Stimulated activated CD4-positive, alpha-beta T cell treated with anti-CD3 and anti-CD28 coated beads, TNF-alpha, amount 100 ng/mL, for 24 hours (primary cell): Measurements from ENCODE around the gene GLB1L2.
"Not testable (repeated sequence)": the region's sequence is repeated elsewhere in the genome, so short reads cannot be mapped to it uniquely, and the experiment has no call there.

Source experiments
- DNase-seq, 3 experiments: peaks; one replicate each; pipeline ENCODE4 v3.0.0-alpha.2; 2020; ENCODE audit warnings: low read depth in 3 of 3

Gene GLB1L2

GRCh38 chr11:134322553-134322952 is 9.2 kb upstream of the GLB1L2 start:
- no peak for DNase-seq

DNA sequence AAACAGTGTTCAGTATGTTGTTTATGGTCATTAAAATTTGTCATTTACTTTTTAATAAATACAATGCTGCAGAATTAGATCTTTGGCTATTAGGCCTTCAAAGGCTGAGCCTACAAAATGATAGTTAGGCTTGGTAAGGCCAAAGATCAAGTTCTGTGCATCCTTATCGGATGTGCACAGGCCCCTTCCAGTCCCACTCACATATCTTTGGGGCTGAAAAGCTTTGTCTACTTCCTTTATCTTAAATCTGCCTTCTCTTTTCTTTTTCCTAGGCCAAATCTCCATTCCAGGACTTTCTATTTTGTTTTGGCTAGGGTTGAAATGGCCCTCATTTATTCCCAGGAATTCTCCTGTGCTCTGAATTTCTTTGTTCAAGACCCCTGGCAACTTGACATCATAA is 3.4 kb upstream of the GLB1L2 start:
- DNase-seq, result no peak

- DNase-seq, result no peak
Measured at GRCh38 chr11:134330611-134331353, 1.0 kb upstream of the GLB1L2 start.

DNA sequence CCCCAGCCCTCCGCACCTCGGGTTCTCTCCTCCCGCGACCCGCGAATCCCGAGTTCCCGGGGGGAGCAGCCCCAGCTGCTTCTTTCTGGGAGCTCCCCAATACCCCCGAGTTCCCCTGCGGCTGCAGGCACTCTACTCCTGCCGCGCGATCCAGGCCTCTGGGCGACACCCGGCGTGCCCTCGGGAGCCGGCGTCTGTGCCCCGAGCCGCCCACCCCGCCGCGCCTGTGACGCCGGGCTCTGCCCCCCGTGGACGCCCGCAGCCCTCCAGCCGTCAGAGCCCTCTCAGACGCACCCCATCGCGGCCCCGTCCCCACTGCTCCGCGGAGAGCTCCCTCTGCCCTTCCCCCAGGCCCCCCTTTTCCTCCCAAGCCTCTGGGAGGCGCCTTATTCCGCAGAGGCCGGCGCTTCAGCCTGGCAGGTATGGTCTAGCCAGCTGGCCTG is 422 bp downstream of the GLB1L2 start:
- peak in 1 of 3 experiments; percentile 16 for DNase-seq

DNA sequence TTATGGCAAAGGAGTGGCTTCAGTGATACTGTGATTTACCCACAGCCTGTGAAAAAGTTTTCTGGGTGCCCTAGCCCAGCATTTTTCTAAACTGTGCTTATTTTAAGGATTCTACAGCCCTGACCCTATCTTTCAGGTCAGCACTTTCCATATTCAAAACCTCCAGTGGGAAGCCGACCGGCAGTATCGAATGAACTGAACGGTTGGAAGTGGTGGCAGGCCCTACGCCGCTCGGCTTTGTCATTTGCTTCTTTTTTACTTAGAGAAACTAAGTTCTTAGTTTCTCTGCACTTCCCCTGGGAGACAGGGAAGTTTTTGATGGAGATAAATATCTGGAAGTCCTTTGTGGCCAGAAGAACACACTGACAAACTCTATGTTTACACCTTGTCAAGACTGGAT is 994 bp downstream of the GLB1L2 start:
- no peak for DNase-seq

DNA sequence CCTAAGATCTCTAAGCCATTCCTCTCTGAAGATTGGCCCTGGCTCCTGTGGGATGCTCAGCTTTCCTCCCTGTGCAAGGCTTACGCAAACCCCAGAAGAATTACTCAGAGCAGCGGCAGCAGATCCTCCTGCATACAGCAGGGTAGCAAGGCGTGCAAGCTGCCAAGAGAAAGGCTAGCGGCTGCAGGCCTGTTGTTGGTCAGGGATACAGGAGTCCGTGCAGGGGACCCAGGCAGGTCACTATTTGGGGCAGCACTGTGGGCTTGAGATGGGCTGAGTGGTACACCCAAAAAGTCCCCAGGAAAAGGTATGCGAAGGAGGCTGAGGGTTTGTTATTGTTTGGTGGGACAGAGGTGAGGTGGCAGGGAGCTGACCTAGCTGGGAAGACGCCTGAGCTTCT is 1.5 kb downstream of the GLB1L2 start:
- DNase-seq, result no peak

DNA sequence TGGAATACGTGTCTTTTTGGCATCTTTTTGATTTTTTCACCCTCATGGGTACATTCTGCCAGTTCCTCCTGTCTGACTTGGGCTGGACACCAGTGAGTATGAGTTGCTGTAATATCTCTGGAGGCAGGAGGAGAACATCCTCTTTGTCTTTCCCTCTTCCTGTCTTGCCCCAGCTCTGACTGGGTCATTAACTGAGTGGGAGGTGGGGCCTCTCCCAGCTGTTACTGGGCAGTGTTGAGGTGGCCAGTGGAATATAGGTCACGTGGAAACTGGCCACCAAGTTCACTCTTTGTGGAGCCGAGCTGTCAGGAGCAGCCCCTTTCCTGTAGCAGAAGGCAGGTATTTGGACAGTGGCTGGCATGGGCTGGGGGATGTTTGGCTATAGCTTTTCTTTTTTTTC is 2.2 kb downstream of the GLB1L2 start:
- no peak for DNase-seq

- no peak for DNase-seq
Measured at GRCh38 chr11:134334796-134335571, 3.2 kb downstream of the GLB1L2 start.

DNA sequence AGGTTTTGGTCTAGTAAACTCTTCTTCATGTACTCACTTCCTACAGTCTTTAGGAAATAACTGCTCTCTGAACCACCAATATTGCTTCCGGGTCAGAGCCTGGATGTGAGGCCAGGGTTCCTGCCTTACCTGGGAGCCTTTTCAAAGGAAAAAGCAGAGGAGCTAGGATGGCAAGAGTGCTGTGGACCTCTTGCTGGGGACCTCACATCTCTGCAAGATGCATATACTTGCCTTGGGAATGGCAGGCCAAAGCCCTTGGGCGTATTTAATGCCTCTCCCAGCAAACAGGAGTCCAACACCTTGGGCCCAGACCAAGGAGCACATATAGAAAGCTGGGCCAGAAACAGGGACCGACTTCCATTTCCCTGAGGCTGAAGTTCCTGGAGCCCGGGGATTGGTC is 5.3 kb downstream of the GLB1L2 start:
- no peak for DNase-seq

- no peak for DNase-seq
Measured at GRCh38 chr11:134338068-134338467, 6.3 kb downstream of the GLB1L2 start.

GRCh38 chr11:134338654-134339053 is 6.9 kb downstream of the GLB1L2 start:
- DNase-seq, result no peak

- DNase-seq, result no peak
Measured at GRCh38 chr11:134339756-134340155, 8.0 kb downstream of the GLB1L2 start.

GRCh38 chr11:134340354-134340964 is 8.7 kb downstream of the GLB1L2 start:
- DNase-seq, result no peak

DNA sequence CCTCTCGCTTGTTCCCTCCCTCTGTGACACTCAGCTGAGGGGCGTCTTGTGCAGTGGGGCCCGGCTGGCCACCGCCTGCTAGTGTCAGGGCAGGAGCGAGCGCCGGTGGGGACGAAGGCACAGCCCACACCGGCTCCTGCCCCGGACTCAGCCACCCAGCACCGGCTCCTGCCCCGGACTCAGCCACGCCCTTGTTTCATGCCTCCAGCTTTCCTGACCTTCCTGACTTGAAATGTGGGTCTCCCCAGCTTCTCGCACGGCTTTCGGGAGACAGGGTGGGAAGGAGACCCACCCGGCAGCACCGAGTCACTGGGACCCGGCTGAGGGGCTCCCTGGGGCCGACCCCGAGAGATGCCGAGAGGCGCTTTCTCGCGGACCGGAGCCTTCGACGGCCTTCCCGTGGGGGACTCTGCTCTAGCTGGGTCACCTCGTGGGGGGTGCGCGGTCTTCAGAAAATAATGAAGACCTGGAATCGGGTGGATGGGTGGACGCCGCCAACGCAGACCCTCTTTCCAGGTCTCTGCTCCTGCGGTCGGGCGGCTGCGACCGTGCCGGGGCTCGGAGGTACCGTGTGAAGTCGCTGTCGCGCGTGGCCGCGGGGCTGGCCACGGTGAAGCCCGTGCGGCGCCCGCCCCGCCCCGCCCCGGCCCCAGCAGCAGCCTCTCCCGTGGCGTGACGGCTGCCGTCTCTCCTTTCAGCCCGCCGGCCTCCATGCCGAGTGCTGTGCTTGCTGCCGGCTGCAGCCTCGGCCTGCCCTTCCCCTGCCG is 10.2 kb downstream of the GLB1L2 start:
- no peak for DNase-seq

GRCh38 chr11:134342572-134343340 is 11.0 kb downstream of the GLB1L2 start:
- no peak for DNase-seq

DNA sequence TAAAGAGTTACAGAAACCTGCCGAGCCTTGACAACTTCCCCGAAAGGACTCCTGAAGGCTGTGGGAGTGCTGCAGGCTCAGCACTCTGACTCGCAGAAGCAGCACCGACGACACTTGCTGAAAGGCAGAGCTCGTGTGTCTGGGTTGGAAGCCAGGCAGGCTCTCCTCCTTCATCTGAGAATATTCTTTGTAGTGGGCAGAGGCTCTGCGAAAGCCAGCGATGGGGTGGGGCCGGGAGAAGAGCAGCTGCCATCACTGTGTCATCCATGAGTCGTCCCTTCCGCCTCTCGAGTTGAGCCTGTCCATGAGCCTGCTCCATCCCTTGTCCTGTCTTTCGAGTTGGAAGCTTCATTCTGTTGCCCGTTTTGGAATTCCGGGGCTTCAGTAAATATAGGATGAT is 11.9 kb downstream of the GLB1L2 start:
- no peak for DNase-seq

DNA sequence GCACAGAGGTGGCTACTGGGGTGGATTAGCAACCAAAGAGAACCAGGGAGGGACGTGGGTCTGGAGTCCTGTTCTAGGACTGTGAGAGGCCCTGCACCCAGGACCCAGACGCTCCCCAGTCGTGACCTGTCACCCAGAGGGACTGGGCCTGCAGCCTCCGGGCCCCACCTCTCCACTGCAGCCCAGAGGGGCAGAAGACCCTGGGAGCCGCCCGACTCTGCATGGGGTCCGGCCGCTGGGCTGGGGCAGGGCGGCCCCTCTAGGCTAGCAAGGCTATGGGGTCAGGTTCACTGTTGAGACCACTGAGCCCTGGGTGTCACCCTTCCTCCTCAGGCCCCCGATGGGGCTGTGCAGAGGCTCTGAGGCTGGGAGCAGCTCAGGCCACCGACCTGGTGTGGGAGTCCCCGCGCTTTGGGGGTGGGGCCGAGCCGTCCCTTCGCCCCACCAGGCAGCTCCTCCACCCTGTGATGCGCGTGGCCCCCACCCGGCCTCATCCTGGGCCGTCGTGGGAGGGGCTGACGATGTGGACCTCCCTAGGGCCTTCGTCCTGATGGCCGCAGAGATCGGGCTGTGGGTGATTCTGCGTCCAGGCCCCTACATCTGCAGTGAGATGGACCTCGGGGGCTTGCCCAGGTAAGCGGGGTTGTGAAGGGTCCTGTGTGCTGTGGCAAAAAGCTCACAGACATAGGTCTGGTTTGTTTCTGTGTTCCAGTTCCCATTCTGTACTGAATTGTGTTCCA is 12.9 kb downstream of the GLB1L2 start:
- not testable (repeated sequence) for DNase-seq

GRCh38 chr11:134345237-134345550 is 13.4 kb downstream of the GLB1L2 start:
- no peak for DNase-seq

- no peak for DNase-seq
Measured at GRCh38 chr11:134346101-134346975, 14.6 kb downstream of the GLB1L2 start.

DNA sequence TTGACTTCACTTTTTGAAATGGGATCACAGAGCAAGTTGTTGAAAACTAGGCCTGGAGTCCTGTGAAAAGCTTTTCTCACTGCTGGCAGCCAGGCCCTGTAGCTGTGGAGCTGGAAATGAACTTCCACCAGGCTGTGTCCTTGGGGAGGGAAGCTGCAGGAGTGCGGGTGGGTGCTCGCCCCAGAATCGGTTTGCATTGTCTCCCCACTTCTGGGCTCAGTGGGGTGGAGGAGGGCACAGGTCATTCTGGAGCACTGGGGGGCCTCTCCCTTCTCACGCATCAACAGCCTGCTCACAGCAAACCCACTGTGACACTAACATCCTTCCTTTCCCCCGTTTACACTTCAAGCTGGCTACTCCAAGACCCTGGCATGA is 15.2 kb downstream of the GLB1L2 start:
- no peak for DNase-seq
